ENCODE results near the gene ASB1.

DNA sequence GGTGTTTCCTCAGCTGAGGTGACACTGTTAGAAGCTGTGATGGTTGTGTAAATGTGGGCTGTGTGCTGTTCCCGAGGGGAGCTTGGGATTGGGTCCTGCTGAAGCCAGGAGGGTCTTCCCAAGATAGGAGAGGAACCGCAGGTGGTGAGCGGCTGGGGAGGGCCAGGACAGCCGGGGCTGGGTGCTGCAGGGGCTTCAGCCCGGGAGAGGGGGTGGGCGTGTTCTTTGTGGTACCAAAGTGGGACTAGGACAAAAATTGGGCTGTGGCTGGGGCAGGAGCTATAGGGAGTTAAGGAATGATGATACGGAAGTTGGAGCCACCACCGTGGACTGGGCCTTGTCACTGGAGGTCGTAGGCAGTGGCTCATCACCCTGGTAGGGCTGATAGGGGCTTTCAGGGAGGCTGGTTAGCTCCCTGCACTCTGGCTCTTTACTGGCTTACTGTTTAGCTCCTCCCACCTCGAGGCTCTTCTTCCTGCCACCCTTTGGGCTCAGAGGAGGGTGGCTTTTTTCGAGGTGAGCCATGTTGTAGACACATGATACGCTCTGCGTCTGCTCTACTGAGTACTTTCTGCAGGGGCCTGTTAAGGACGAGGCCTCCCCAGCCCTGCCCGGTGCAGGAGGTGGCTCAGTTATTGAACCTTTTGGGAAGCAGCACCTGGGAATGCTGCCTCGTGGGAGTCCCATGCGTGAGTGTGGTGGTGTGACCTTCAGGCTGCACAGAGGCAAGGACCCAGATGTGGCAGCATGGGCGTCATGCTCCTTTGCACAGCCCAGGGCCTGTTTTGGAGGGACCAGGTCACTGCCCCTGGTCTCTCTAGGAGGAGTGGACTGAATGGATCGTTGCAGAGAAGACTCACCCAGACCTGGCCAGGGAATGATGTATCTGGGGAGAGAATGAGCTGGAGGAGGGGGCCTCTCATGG lies 21.6 kb downstream of the ASB1 start:
- TF ChIP-seq, protein P1, sequence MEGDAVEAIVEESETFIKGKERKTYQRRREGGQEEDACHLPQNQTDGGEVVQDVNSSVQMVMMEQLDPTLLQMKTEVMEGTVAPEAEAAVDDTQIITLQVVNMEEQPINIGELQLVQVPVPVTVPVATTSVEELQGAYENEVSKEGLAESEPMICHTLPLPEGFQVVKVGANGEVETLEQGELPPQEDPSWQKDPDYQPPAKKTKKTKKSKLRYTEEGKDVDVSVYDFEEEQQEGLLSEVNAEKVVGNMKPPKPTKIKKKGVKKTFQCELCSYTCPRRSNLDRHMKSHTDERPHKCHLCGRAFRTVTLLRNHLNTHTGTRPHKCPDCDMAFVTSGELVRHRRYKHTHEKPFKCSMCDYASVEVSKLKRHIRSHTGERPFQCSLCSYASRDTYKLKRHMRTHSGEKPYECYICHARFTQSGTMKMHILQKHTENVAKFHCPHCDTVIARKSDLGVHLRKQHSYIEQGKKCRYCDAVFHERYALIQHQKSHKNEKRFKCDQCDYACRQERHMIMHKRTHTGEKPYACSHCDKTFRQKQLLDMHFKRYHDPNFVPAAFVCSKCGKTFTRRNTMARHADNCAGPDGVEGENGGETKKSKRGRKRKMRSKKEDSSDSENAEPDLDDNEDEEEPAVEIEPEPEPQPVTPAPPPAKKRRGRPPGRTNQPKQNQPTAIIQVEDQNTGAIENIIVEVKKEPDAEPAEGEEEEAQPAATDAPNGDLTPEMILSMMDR (IDR thresholded peaks at IDR 0.05): no peak
- no peak for TF ChIP-seq POLR2A (IDR thresholded peaks at IDR 0.05)
- TF ChIP-seq EP300 (IDR thresholded peaks at IDR 0.05): no peak
